GM12878 (cell line): ENCODE data around the gene ZFYVE19. TPM values are rescaled to one million over a fixed set of nuclear protein-coding genes. Genes with fewer than 3 reads are reported as not detected.

ENCODE experiments used
- ATAC-seq: fragments of 200-7000 bp; cut with Tn5 transposase; 3 replicates; pipeline ENCODE4 v1.9.1; 2020; ENCODE audit warnings: mild to moderate bottlenecking, moderate library complexity
- BruUV-seq: library from RNA; stranded (reverse); fragments of 400-500 nt; replicated peaks from 2 replicates; lab custom pipeline; 2021; lab: Mats Ljungman, UMichigan
- CTCF ChIA-PET: fragments of 300-600 bp; sonication (Branson Sonifier 250); formaldehyde crosslinking; extraction: SDS; loops from one replicate; lab custom pipeline; 2021; ENCODE audit warnings: inconsistent platforms; lab: Yijun Ruan, JAX
- POLR2A ChIA-PET: fragments of 350-600 bp; formaldehyde crosslinking; extraction: SDS; loops from one replicate; lab custom pipeline; 2021; ENCODE audit warnings: inconsistent platforms; lab: Charles Lee
- RAD21 ChIA-PET: fragments of 300-600 bp; sonication (Branson Sonifier 250); formaldehyde crosslinking; loops from one replicate; lab custom pipeline; 2023; ENCODE audit warnings: antibody characterized with exemption; ENCODE audit not compliant: unreplicated experiment; lab: Charles Lee
- SMC1A ChIA-PET: fragments of 300-600 bp; sonication (Branson Sonifier 250); formaldehyde crosslinking; loops from one replicate; lab custom pipeline; 2023; ENCODE audit not compliant: unreplicated experiment, uncharacterized antibody; lab: Charles Lee
- DNase-seq: peaks from one replicate; pipeline ENCODE4 v3.0.0-alpha.2; 2011; ENCODE audit warnings: low read depth, low spot score
- FAIRE-seq: peaks from 3 replicates; lab custom pipeline; 2011; peaks lifted over from hg19 to GRCh38; lab: Jason Lieb, UNC
- H2AFZ ChIP-seq: 2 replicates; pipeline ENCODE4 v1.6.0; 2011; ENCODE audit warnings: low read depth, low read length, control low read depth; ENCODE audit not compliant: control insufficient read depth
- H3K27ac ChIP-seq: 2 replicates; pipeline ENCODE4 v1.5.1; 2011; ENCODE audit warnings: control low read depth; ENCODE audit not compliant: control insufficient read depth, insufficient read depth
- H3K27me3 ChIP-seq, 2 experiments: replicated peaks in 1 of 2; 2 replicates each; pipeline versions ENCODE4 v1.6.0 to v1.6.1; 2011; ENCODE audit warnings: low read length in 1 of 2; ENCODE audit not compliant: control insufficient read depth in 2 of 2, insufficient read depth in 2 of 2
- H3K36me3 ChIP-seq, 2 experiments: 2 replicates each; pipeline ENCODE4 v1.5.1; 2011; ENCODE audit warnings: low read length in 1 of 2; ENCODE audit not compliant: control insufficient read depth in 2 of 2, insufficient read depth in 2 of 2
- H3K4me1 ChIP-seq: 2 replicates; pipeline ENCODE4 v1.6.1; 2011; ENCODE audit warnings: mild to moderate bottlenecking, low read length, moderate library complexity, mixed read lengths; ENCODE audit not compliant: control insufficient read depth, insufficient read depth
- H3K4me2 ChIP-seq: 2 replicates; pipeline ENCODE4 v1.6.0; 2011; ENCODE audit warnings: control low read depth; ENCODE audit not compliant: control insufficient read depth, insufficient read depth
- H3K4me3 ChIP-seq: fragments of 200-600 bp; sonication (generic); 2 replicates; pipeline ENCODE4 v1.5.1; 2016
- H3K79me2 ChIP-seq: 2 replicates; pipeline ENCODE4 v1.6.0; 2011; ENCODE audit warnings: low read length; ENCODE audit not compliant: control insufficient read depth, insufficient read depth
- H3K9ac ChIP-seq: 2 replicates; pipeline ENCODE4 v1.8.0; 2011; ENCODE audit warnings: low read length, control low read depth, mixed read lengths; ENCODE audit not compliant: control insufficient read depth, insufficient read depth
- H3K9me3 ChIP-seq: replicated peaks from 3 replicates; pipeline ENCODE4 v1.5.1; 2011; ENCODE audit warnings: mild to moderate bottlenecking, low read length; ENCODE audit not compliant: control insufficient read depth, insufficient read depth
- H4K20me1 ChIP-seq: 2 replicates; pipeline ENCODE4 v1.6.0; 2011; ENCODE audit not compliant: control insufficient read depth, insufficient read depth
- BHLHE40 ChIP-seq, 2 experiments: fragments of 450-650 bp in 1 of 2; IDR thresholded peaks; 2 replicates each; pipeline ENCODE4 v1.6.1; 2011 to 2017; ENCODE audit warnings: low read depth in 2 of 2, borderline replicate concordance in 1 of 2, improper control_type of control experiment in 1 of 2, low read length in 1 of 2, mild to moderate bottlenecking in 1 of 2
- GATAD2B ChIP-seq: fragments of 450-650 bp; conservative IDR thresholded peaks from 2 replicates; pipeline ENCODE4 v1.6.1; 2017; ENCODE audit warnings: low read depth, mild to moderate bottlenecking, moderate library complexity
- KLF5 ChIP-seq: fragments of 450-650 bp; IDR thresholded peaks from 2 replicates; pipeline ENCODE4 v1.6.1; 2014; ENCODE audit warnings: mild to moderate bottlenecking; ENCODE audit not compliant: partially characterized antibody
- NRF1 ChIP-seq: conservative IDR thresholded peaks from 2 replicates; pipeline ENCODE4 v1.6.1; 2011; ENCODE audit warnings: mild to moderate bottlenecking, low read depth, low read length, improper control_type of control experiment
- PKNOX1 ChIP-seq: fragments of 450-650 bp; IDR thresholded peaks from 2 replicates; pipeline ENCODE4 v1.6.1; 2016; ENCODE audit warnings: mild to moderate bottlenecking
- SREBF1 ChIP-seq: IDR thresholded peaks from 2 replicates; pipeline ENCODE4 v1.6.1; 2012; ENCODE audit warnings: mild to moderate bottlenecking, low read length
- SREBF2 ChIP-seq: IDR thresholded peaks from 2 replicates; pipeline ENCODE4 v1.6.1; 2012; ENCODE audit warnings: mild to moderate bottlenecking, low read length
- YY1 ChIP-seq: IDR thresholded peaks from 2 replicates; pipeline ENCODE4 v1.6.1; 2011; ENCODE audit warnings: low read depth, mild to moderate bottlenecking, low read length
- ZNF24 ChIP-seq: fragments of 450-650 bp; IDR thresholded peaks from 2 replicates; pipeline ENCODE4 v1.6.1; 2017; ENCODE audit warnings: antibody characterized with exemption, mild to moderate bottlenecking
- ZNF592 ChIP-seq: fragments of 450-650 bp; IDR thresholded peaks from 2 replicates; pipeline ENCODE4 v1.6.1; 2017; ENCODE audit warnings: mild to moderate bottlenecking, moderate library complexity
- WGBS: methylation state at CpG from one replicate; pipeline ENCODE4 v1.1.6; 2016; ENCODE audit warnings: low lambda C conversion rate; ENCODE audit not compliant: insufficient replicate concordance, insufficient coverage; ENCODE audit errors: missing lambda C conversion rate; 5-methylcytosine and 5-hydroxymethylcytosine counted together
- in situ Hi-C: fragments of 300-500 bp; cut with MboI; formaldehyde crosslinking; loops from 9 replicates; pipeline ENCODE4 v1.14.3; 2018; ENCODE audit warnings: mixed read lengths
- intact Hi-C: fragments of 100-400 bp; cut with micrococcal nuclease; formaldehyde crosslinking; loops from one replicate; pipeline ENCODE4 v1.14.2; 2022; ENCODE audit not compliant: unreplicated experiment
- polyA plus RNA-seq, 11 experiments: library from polyadenylated mRNA; depleted of rRNA in 4 of 11; unstranded in 6 of 11; stranded (reverse) in 5 of 11; fragments of >200 nt; fragmentation: Nextera tagmentation in 4 of 11; fragmentation: Illumina TruSeq in 1 of 11; extraction: Ambion mirVana in 4 of 11; extraction: Trizol in 1 of 11; gene quantifications; 1 replicate in 1 of 11; 2 replicates in 10 of 11; pipeline versions ENCODE4 v1.2.1 to v1.2.3, GENCODE V29; 2011 to 2016; ENCODE audit warnings: inconsistent platforms in 2 of 11, missing spikeins in 2 of 11, low read depth in 1 of 11
- total RNA-seq, 4 experiments: library from RNA; depleted of rRNA in 3 of 4; stranded (reverse); fragments of >200 nt in 3 of 4; fragmentation: Illumina TruSeq in 1 of 4; extraction: Trizol in 1 of 4; gene quantifications; 2 replicates each; pipeline versions ENCODE4 v1.2.1 to v1.2.3, GENCODE V29; 2013 to 2021

The ZFYVE19 gene
- total and polyA plus RNA-seq, 10 of the 15 experiments (the other 5 are each of a cell fraction or from before 2014, with no cell fraction given): 1.7 to 36.3 (median 17.0) TPM

- BruUV-seq: no TSS peak
- peak overlapping the region; percentile 78 for H3K4me3 ChIP-seq
- no peaks in the 10 kb centered on the region for H3K79me2 ChIP-seq
- no peaks in the 10 kb centered on the region for H3K9me3 ChIP-seq
- peak overlapping the region; percentile 22; the same call in 1 of the 2 replicates for H3K27ac ChIP-seq
- H4K20me1 ChIP-seq: no peaks in the 10 kb centered on the region
- intact Hi-C loops: no loop called here
- H3K9ac ChIP-seq: peak overlapping the region; percentile 38
- ATAC-seq: peak; percentile 5
- ChIA-PET RAD21 (interaction anchor here (0.8 to 1.4 kb wide), 7 partner anchors 18 to 206 kb away, joined by 3 to 4 read pairs (median 3); no protein-coding TSS in a partner anchor), CTCF (interaction anchor here (0.5 to 2.7 kb wide), 10 partner anchors 11 to 139 kb away, joined by 3 to 9 read pairs (median 4); no protein-coding TSS in a partner anchor), SMC1A (interaction anchor here (0.7 to 2.8 kb wide), 11 partner anchors 8 to 200 kb away, joined by 3 to 8 read pairs (median 3); partner anchors contain the start of genes CCDC32, DNAJC17 and ZFYVE19), POLR2A (interaction anchor here (0.7 to 2.9 kb wide), 6 partner anchors 8 to 198 kb away, joined by 3 to 13 read pairs (median 4); partner anchors contain the start of gene RHOV)
- peak overlapping the region; percentile 45 for H2AFZ ChIP-seq
- 22% methylated on average over 8 of the region's 8 CpGs for WGBS
- H3K4me1 ChIP-seq: peaks cover 26% of the 10 kb centered on the region
- TF ChIP-seq YY1 (peak; percentile 3; the same call in 1 of the 2 replicates), SREBF1 (no peak), BHLHE40 (IDR thresholded peaks at IDR 0.05; ENCODE audit: borderline replicate concordance in 1 of 2, low read depth in 2 of 2, low read length in 1 of 2) (peak in 1 of 2 experiments; percentile 43; a peak in 1 of 4 replicates)
- peak overlapping the region; percentile 85 for H3K4me2 ChIP-seq
- no peak for FAIRE-seq
- in situ Hi-C loops: no loop called here
- no peaks in the 10 kb centered on the region for H3K27me3 ChIP-seq
- DNase-seq: no peak
- no peaks in the 10 kb centered on the region; a peak in 2 of 4 replicates for H3K36me3 ChIP-seq
These were observed 42.2 kb upstream of the ZFYVE19 start for GRCh38 chr15:40764629-40765103.

GRCh38 chr15:40766194-40766815 is 40.6 kb upstream of the ZFYVE19 start:
- H4K20me1 ChIP-seq: no peaks in the 10 kb centered on the region
- POLR2A ChIA-PET: interaction anchor here (0.6 to 2.9 kb wide), 8 partner anchors 8 to 326 kb away, joined by 3 to 13 read pairs (median 4); partner anchors contain the start of genes BAHD1 and RAD51
- BruUV-seq: no TSS peak
- no peak overlapping the region for H3K9ac ChIP-seq
- peaks cover 39% of the 10 kb centered on the region for H3K4me1 ChIP-seq
- no peak overlapping the region for H3K4me3 ChIP-seq
- in situ Hi-C loops (no loop called here), intact Hi-C loops (no loop called here)
- no peak overlapping the region for H2AFZ ChIP-seq
- H3K27ac ChIP-seq: no peak overlapping the region
- no peaks in the 10 kb centered on the region for H3K79me2 ChIP-seq
- H3K9me3 ChIP-seq: no peaks in the 10 kb centered on the region
- WGBS: 83% methylated on average over 7 of the region's 7 CpGs
- ATAC-seq: no peak
- RAD21 ChIA-PET: no interaction called here
- SMC1A ChIA-PET: interaction anchor here (1.0 to 2.8 kb wide), 2 partner anchors 16 to 128 kb away, joined by 3 to 8 read pairs; partner anchors contain the start of gene VPS18
- CTCF ChIA-PET: interaction anchor here (1.2 to 2.7 kb wide), 3 partner anchors 16 to 177 kb away, joined by 3 to 9 read pairs (median 3); no protein-coding TSS in a partner anchor
- DNase-seq: no peak
- no peak for FAIRE-seq
- no peaks in the 10 kb centered on the region for H3K27me3 ChIP-seq
- H3K36me3 ChIP-seq: no peaks in the 10 kb centered on the region; a peak in 2 of 4 replicates
- H3K4me2 ChIP-seq: no peak overlapping the region
- TF ChIP-seq SREBF2 (no peak), ZNF592 (no peak), NRF1 (no peak), ZNF24 (no peak), GATAD2B (no peak), KLF5 (no peak), PKNOX1 (no peak)
